ENCODE measurements around the gene NTRK2.

The NTRK2 gene

DNA sequence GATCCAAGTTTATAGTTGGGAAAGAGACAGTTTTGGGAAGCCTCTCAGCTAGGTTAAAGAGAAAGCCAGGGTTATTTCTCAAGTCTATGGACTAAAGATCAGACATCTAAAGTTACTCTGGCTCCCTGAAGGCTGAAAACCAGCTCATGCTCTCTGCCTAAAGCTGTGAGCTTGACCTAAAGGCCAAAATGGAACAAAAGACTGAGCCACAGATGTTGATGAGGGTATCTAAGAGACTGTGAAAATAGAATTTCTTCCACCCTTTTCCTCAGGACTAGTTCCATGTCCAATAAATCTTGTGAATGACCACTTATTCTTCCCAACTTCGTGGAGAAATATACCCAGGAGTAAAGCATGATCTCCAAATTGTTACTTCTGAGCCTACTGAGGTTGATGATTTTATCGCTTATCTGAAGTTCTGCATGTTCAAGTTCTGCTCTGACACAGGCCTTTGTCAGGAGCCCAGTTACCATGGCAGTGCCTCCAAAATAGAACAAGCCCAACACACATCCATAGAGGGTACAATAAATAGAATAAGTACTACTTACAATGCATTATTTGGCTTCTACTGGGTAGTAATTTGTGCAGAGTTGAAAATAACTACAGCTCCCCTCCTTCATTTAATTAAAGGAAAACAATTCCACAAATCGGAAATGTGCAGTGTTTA is 373.6 kb downstream of the NTRK2 start:
- H3K4me3 ChIP-seq (ENCODE audit: low read length) = no peak overlapping the region
- TF ChIP-seq, protein P1, sequence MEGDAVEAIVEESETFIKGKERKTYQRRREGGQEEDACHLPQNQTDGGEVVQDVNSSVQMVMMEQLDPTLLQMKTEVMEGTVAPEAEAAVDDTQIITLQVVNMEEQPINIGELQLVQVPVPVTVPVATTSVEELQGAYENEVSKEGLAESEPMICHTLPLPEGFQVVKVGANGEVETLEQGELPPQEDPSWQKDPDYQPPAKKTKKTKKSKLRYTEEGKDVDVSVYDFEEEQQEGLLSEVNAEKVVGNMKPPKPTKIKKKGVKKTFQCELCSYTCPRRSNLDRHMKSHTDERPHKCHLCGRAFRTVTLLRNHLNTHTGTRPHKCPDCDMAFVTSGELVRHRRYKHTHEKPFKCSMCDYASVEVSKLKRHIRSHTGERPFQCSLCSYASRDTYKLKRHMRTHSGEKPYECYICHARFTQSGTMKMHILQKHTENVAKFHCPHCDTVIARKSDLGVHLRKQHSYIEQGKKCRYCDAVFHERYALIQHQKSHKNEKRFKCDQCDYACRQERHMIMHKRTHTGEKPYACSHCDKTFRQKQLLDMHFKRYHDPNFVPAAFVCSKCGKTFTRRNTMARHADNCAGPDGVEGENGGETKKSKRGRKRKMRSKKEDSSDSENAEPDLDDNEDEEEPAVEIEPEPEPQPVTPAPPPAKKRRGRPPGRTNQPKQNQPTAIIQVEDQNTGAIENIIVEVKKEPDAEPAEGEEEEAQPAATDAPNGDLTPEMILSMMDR (conservative IDR thresholded peaks at IDR 0.05; ENCODE audit: low read depth, low read length) = no peak
- no peak for DNase-seq (ENCODE audit: low read depth)

DNA sequence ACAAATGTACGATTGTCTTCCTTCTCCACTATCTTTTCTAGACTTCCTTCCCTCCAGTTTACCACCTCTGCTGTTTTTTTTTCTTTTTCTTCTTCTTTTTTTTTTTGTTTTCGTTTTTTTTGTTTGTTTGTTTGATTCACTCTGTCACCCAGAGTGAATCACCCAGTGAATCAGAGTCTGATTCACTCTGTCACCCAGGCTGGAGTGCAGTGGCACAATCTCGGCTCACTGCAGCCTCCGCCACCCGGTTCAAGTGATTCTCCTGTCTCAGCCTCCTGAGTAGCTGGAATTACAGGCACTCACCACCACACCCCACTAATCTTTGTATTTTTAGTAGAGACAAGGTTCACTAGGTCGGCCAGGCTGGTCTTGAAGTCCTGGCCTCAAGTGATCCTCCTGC is 375.7 kb downstream of the NTRK2 start:
- TF ChIP-seq, protein P1 (conservative IDR thresholded peaks at IDR 0.05; ENCODE audit: low read depth, low read length) = no peak
- DNase-seq (ENCODE audit: low read depth) = no peak
- no peak overlapping the region for H3K4me3 ChIP-seq (ENCODE audit: low read length)

DNA sequence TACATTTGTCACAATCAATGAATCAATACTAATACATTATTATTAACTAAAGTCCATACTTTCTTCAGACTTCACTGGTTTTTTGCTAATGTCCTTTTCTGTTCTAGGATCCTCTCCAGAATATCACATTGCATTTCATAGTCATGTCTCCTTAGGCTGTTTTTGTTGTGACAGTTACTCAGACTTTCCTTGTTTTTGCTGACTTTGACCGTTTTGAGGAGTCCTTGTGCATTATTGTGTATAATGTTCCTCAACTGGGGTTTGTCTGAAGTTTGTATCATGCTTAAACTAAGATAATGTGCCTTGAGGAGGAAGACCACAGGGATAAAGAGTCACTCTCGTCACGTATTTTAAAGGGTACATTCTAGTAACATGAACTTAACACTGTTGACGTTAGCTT is 376.9 kb downstream of the NTRK2 start:
- no peak overlapping the region for H3K4me3 ChIP-seq (ENCODE audit: low read length)
- TF ChIP-seq, protein P1 (conservative IDR thresholded peaks at IDR 0.05; ENCODE audit: low read depth, low read length) = no peak
- DNase-seq (ENCODE audit: low read depth) = no peak

DNA sequence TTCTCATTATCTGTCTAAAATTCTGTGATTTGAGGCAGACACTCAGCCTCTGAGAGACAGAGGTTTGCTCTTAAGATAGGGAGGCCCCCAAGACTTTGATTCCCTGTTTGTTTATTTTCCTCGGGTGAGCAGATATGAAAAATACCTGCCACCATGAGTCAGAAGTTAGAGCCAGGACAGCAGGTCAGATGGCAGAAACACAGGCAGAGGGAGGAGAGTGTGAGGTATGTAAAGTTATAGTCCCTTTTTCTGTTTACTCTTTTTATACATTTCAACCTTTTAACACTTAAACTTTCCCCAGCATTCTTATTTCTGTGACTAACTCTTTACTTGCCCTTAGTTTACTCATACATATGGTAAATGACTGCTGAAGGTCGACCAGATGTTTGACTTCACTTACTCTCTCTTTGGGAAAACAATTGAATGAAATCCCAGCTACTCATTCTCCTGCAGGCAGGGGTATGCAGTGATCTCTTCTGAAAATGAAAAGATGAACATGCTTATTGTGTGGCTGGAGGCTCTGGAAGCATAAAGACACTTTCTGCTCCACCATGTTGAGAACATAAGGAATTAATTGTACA is 383.8 kb downstream of the NTRK2 start:
- TF ChIP-seq, protein P1 (conservative IDR thresholded peaks at IDR 0.05; ENCODE audit: low read depth, low read length) = no peak
- H3K4me3 ChIP-seq (ENCODE audit: low read length) = no peak overlapping the region
- no peak for DNase-seq (ENCODE audit: low read depth)

DNA sequence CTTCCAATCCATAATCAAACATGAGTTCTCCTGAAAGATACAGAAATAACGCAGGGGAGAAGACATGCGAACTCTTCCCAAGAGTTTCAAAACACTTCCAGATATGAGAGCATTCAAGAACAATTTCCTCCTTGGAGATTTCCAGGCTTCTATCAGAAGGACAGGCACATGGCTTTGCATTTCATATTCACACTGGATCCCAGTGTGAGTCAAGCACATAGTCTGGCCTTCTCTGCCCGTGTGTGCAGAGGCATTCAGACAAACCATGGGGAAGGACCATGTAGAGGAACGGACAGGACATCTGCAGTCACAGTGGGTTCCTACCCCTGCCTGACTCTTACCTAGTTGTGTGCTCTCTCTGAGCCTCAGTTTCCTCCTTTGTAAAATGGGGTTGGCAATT is 384.5 kb downstream of the NTRK2 start:
- DNase-seq (ENCODE audit: low read depth) = no peak
- H3K4me3 ChIP-seq (ENCODE audit: low read length) = no peak overlapping the region
- TF ChIP-seq, protein P1 (conservative IDR thresholded peaks at IDR 0.05; ENCODE audit: low read depth, low read length) = no peak

DNA sequence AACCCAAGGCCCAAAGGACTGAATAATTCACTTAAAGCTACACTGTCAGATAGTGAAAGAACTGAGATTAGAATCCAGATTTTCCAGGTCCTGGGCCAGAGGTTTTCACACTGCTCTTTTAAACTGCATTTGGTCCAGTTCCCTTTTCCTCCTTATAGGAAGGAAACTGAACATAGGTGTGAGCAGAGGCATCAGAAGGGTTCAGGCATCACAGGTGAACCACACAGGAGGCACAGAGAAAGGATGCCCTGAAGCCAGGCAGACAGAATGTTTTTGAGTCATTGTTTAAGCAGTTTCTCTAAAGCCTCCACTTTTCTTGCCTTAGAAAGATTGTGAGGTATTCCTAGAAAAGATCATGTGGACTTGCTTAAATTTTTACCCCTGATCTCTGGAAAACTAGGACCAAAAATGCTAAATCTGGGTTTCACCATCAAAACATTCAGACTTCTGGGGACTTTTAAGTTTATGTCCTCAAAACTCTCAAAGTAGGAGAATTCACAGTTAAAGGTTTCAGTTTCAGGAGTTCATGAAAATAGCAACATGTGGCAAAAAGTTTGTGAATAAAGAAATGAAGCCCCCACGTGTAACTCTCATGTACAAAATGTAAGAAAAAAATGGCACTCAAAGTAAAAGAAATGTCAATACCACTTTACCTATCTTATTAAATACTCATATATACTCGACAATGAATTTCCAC is 386.1 kb downstream of the NTRK2 start:
- TF ChIP-seq, protein P1 (conservative IDR thresholded peaks at IDR 0.05; ENCODE audit: low read depth, low read length) = no peak
- DNase-seq (ENCODE audit: low read depth) = no peak
- no peak overlapping the region for H3K4me3 ChIP-seq (ENCODE audit: low read length)

DNA sequence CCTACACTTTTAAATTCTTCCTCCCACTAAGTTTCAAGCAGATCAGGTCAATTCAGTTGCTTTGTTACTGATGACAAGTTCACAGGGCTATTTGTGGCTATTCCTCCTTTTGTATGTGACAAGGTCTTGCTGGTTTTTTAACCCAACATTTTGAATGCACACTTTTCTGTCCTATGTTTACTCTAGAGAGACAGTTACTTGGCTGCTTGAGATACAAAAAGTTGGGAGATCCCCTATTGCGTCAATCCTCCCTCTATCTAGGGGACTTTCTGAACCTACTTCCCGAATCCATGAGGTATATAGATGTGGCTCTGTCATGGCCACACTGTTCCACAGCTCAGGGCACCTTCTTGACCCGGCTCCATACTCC is 386.7 kb downstream of the NTRK2 start:
- no peak for DNase-seq (ENCODE audit: low read depth)
- TF ChIP-seq, protein P1 (conservative IDR thresholded peaks at IDR 0.05; ENCODE audit: low read depth, low read length) = no peak
- H3K4me3 ChIP-seq (ENCODE audit: low read length) = no peak overlapping the region
